GM12873 (cell line): ENCODE results near the gene GCLC.

Experiments used
- TF ChIP-seq, protein P1 (sequence below): IDR thresholded peaks from 2 replicates; pipeline ENCODE4 v1.5.1; 2012; ENCODE audit warnings: low read depth, mild to moderate bottlenecking, moderate library complexity, low read length, control low read depth; ENCODE audit not compliant: insufficient read depth; ENCODE audit errors: missing control alignments

The GCLC gene

DNA sequence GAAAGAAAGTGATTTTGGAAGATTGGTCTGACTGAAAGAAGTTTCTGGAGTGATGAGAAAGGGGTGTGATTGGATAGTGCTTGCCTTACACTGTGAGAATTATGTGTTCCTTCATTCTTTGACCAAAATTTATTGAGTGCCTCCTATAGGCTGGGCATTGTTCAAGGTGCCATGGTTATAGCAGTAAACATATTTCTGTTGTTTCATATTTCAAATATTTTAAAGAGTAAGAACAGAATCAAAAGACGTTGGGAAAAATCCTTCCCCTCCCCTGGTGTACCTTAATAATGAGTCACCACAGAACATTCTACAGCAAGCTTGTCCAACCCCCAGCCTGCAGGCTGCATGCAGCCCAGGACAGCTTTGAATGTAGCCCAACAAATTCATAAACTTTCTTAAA lies 78.6 kb downstream of the GCLC start:
- TF ChIP-seq, protein P1, sequence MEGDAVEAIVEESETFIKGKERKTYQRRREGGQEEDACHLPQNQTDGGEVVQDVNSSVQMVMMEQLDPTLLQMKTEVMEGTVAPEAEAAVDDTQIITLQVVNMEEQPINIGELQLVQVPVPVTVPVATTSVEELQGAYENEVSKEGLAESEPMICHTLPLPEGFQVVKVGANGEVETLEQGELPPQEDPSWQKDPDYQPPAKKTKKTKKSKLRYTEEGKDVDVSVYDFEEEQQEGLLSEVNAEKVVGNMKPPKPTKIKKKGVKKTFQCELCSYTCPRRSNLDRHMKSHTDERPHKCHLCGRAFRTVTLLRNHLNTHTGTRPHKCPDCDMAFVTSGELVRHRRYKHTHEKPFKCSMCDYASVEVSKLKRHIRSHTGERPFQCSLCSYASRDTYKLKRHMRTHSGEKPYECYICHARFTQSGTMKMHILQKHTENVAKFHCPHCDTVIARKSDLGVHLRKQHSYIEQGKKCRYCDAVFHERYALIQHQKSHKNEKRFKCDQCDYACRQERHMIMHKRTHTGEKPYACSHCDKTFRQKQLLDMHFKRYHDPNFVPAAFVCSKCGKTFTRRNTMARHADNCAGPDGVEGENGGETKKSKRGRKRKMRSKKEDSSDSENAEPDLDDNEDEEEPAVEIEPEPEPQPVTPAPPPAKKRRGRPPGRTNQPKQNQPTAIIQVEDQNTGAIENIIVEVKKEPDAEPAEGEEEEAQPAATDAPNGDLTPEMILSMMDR, result no peak

- TF ChIP-seq, protein P1, result no peak
Observed at GRCh38 chr6:53465732-53466131, 79.2 kb downstream of the GCLC start.

DNA sequence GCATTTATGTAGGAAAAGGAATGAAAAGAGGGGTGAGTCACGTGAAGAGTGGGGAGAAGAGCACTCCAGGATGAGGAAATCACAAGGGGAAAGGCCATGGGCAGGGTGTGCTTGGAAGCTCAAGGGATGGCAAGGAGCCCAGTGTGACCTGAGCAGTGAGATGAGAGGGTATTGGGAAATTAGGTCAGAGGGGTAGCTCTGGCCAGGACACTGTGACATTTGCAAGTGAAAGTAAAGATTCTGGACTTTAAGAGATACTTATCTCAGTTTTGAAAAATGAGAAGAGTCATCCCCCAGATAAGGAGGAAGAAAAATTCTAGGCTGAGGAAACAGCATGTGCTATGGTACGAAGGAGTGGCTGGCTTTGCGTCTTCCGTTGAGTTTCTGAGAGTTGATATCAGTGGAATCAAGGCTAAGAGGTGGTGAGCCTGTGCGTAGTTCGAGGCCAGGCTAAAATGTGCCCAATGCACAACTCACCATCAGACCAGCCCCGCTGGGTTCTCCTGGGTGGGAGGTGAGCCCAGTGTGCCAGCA lies 79.9 kb downstream of the GCLC start:
- TF ChIP-seq, protein P1, result no peak

DNA sequence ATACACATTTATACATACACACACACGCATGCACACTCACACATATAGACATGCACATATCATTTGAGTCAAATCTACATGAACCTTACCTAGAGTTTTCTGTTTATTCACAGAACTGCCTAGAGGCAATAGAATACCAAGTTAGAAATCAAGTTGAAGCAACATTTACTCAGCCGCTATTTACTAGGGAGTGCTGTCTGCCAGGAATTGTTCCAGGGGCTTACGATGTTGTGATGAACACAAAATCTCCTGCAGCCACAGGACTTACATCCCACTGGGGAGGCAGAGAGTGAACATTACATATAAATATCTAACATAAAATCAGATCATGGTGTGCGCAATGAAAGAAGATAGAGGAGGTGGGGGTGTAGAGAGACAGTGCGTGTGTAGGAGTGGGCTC lies 80.4 kb downstream of the GCLC start:
- TF ChIP-seq, protein P1, result no peak

- TF ChIP-seq, protein P1, result no peak
Observed at GRCh38 chr6:53461696-53462095, 83.2 kb downstream of the GCLC start.

- TF ChIP-seq, protein P1, result no peak
Observed at GRCh38 chr6:53461041-53461656, 83.8 kb downstream of the GCLC start.

GRCh38 chr6:53458105-53458866 lies 86.6 kb downstream of the GCLC start:
- TF ChIP-seq, protein P1, result no peak
